NCI-H748 treated with DMSO at 0.1 percent for 48 hours (cell line): ENCODE measurements around the gene CA14.
"Not testable (repeated sequence)": the region's sequence is repeated elsewhere in the genome, so short reads cannot be mapped to it uniquely, and the experiment has no call there.

Experiments
- DNase-seq: peaks from one replicate; lab custom pipeline; 2025; lab: John Stamatoyannopoulos, UW

Gene CA14

GRCh38 chr1:150236614-150237100, 20.9 kb upstream of the CA14 start:
- peak; percentile 63 for DNase-seq

- not testable (repeated sequence) for DNase-seq
These were observed 20.4 kb upstream of the CA14 start for GRCh38 chr1:150237176-150237575.

GRCh38 chr1:150237746-150238145, 19.8 kb upstream of the CA14 start:
- DNase-seq, result no peak

- DNase-seq, result no peak
These were observed 14.6 kb upstream of the CA14 start for GRCh38 chr1:150243003-150243402.

GRCh38 chr1:150249936-150250335, 7.6 kb upstream of the CA14 start:
- DNase-seq, result no peak

GRCh38 chr1:150256198-150256553, 1.4 kb upstream of the CA14 start:
- DNase-seq, result no peak

- DNase-seq, result no peak
These were observed 826 bp upstream of the CA14 start for GRCh38 chr1:150256554-150257341.

GRCh38 chr1:150259217-150259616, 1.6 kb downstream of the CA14 start:
- DNase-seq, result no peak

GRCh38 chr1:150259758-150260669, 2.4 kb downstream of the CA14 start:
- peak; percentile 32 for DNase-seq

GRCh38 chr1:150261367-150261766, 3.8 kb downstream of the CA14 start:
- DNase-seq, result no peak

GRCh38 chr1:150262388-150263320, 5.1 kb downstream of the CA14 start:
- no peak for DNase-seq

- no peak for DNase-seq
These were observed 6.0 kb downstream of the CA14 start for GRCh38 chr1:150263549-150263948.

GRCh38 chr1:150267896-150268295, 10.3 kb downstream of the CA14 start:
- no peak for DNase-seq

GRCh38 chr1:150268340-150268704, 10.7 kb downstream of the CA14 start:
- DNase-seq, result no peak

GRCh38 chr1:150268705-150269403, 11.3 kb downstream of the CA14 start, which contains the start of gene APH1A:
Gene APH1A, minus strand, starts transcription at chr1:150269016. Its CDS starts 206 bp downstream, at chr1:150268810.
- DNase-seq, result peak; percentile 93

GRCh38 chr1:150269451-150269850, 11.9 kb downstream of the CA14 start:
- no peak for DNase-seq

- DNase-seq, result no peak
These were observed 13.9 kb downstream of the CA14 start for GRCh38 chr1:150271291-150271959.

- DNase-seq, result no peak
These were observed 15.7 kb downstream of the CA14 start for GRCh38 chr1:150273311-150273710.

GRCh38 chr1:150280138-150280707, 22.6 kb downstream of the CA14 start:
- DNase-seq, result no peak

GRCh38 chr1:150281221-150281757, 23.7 kb downstream of the CA14 start:
- DNase-seq, result peak; percentile 37
